Vagina (tissue), 2 donors: ENCODE measurements around the gene METTL13. TPM values are rescaled to one million over a fixed set of nuclear protein-coding genes. Genes with fewer than 3 reads are reported as not detected.

Source experiments
- DNase-seq, 2 donors: peaks; one replicate each; pipeline ENCODE4 v3.0.0-alpha.2; 2017; ENCODE audit errors: extremely low spot score in 2 of 2
- H3K27ac ChIP-seq: fragments of 200-600 bp; sonication (generic); one replicate; pipeline ENCODE4 v1.5.1; 2019
- H3K27me3 ChIP-seq: fragments of 200-600 bp; sonication (generic); one replicate; pipeline ENCODE4 v1.5.1; 2019
- H3K36me3 ChIP-seq, 2 donors: fragments of 200-600 bp; sonication (generic); one replicate each; pipeline ENCODE4 v1.5.1; 2017 to 2019
- H3K4me1 ChIP-seq: fragments of 200-600 bp; sonication (generic); one replicate; pipeline ENCODE4 v1.5.1; 2019
- H3K4me3 ChIP-seq, 2 donors: fragments of 200-600 bp; sonication (generic); 1 replicate in 1 of 2; 2 replicates in 1 of 2; pipeline ENCODE4 v1.5.1; 2016 to 2019
- H3K9me3 ChIP-seq: fragments of 200-600 bp; sonication (generic); one replicate; pipeline ENCODE4 v1.5.1; 2019
- POLR2A ChIP-seq, 2 donors: fragments of 450-650 bp; IDR thresholded peaks; one replicate each; pipeline ENCODE4 v1.6.1; 2017; ENCODE audit warnings: antibody characterized with exemption in 2 of 2, mild to moderate bottlenecking in 2 of 2, moderate library complexity in 2 of 2
- POLR2AphosphoS5 ChIP-seq, 2 donors: sonication (generic); formaldehyde crosslinking; IDR thresholded peaks; one replicate each; pipeline ENCODE4 v1.9.0; 2017; ENCODE audit warnings: antibody characterized with exemption in 2 of 2, mild to moderate bottlenecking in 2 of 2, low read depth in 1 of 2; ENCODE audit not compliant: insufficient read depth in 1 of 2
- intact Hi-C: fragments of 100-400 bp; cut with DNase I; formaldehyde crosslinking; loops from one replicate; pipeline ENCODE4 v1.15.1; 2023
- total RNA-seq: library from RNA; depleted of rRNA; stranded (reverse); fragments of >200 nt; gene quantifications from one replicate; pipeline ENCODE4 v1.2.3, GENCODE V29; 2016
- TF ChIP-seq, protein P1 (sequence below), 3 experiments: fragments of 450-650 bp in 2 of 3; fragments of 200-600 bp in 1 of 3; sonication (generic) in 1 of 3; IDR thresholded peaks; one replicate each; pipeline ENCODE4 v1.5.1; 2017 to 2019; ENCODE audit warnings: antibody characterized with exemption in 3 of 3, mild to moderate bottlenecking in 2 of 3, moderate library complexity in 2 of 3

Gene METTL13
- total RNA-seq, 1 donor from 2014 or later = 15.5 TPM

DNA sequence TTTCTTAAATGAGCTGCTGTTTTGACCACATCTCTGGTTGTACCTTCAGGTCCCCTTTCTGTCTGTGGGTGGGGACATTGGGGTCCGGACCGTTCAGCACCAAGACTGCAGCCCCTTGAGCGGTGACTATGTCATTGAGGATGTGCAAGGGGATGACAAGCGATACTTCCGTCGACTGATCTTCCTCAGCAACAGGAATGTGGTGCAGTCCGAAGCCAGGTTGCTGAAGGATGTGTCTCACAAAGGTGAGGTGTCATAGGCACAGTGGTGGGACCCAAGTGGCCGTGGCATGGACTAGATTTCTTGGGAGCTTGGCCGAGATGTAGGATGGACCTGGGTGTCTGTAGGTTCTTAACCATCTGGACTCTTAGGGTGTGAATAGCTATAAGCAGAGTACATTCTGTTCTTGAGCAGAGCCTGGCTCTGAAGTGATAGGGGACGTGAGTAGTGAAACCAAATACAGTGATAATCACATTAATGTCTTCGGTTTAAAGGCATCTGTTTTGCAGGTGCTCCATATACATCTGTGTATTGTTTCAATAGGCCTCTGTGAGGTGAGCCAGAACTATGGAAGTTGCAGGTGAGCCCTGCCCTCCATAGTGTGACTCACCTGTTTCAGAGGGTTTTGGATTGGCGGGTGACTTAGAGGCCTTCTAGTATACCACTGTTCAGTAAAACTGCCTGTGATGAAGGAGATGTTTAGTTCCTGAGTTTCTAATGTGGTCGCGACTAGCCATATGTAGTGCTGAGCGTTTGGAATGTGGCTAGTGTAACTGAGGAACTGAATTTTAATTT, 6.4 kb downstream of the METTL13 start:
- no peaks in the 10 kb centered on the region for H3K27me3 ChIP-seq
- TF ChIP-seq, protein P1, sequence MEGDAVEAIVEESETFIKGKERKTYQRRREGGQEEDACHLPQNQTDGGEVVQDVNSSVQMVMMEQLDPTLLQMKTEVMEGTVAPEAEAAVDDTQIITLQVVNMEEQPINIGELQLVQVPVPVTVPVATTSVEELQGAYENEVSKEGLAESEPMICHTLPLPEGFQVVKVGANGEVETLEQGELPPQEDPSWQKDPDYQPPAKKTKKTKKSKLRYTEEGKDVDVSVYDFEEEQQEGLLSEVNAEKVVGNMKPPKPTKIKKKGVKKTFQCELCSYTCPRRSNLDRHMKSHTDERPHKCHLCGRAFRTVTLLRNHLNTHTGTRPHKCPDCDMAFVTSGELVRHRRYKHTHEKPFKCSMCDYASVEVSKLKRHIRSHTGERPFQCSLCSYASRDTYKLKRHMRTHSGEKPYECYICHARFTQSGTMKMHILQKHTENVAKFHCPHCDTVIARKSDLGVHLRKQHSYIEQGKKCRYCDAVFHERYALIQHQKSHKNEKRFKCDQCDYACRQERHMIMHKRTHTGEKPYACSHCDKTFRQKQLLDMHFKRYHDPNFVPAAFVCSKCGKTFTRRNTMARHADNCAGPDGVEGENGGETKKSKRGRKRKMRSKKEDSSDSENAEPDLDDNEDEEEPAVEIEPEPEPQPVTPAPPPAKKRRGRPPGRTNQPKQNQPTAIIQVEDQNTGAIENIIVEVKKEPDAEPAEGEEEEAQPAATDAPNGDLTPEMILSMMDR (IDR thresholded peaks at IDR 0.05) = no peak
- TF ChIP-seq POLR2A (IDR thresholded peaks at IDR 0.05) (no peak), POLR2AphosphoS5 (IDR thresholded peaks at IDR 0.05; ENCODE audit: insufficient read depth in 1 of 2, low read depth in 1 of 2) (no peak)
- peaks cover 28% of the 10 kb centered on the region for H3K4me1 ChIP-seq
- H3K4me3 ChIP-seq = no peak overlapping the region
- H3K27ac ChIP-seq = no peak overlapping the region
- intact Hi-C loops = no loop called here
- H3K36me3 ChIP-seq = peaks cover 0 to 92% of the 10 kb centered on the region in 2 donors
- peak in 1 of 2 donors; percentile 79 for DNase-seq
- no peaks in the 10 kb centered on the region for H3K9me3 ChIP-seq

DNA sequence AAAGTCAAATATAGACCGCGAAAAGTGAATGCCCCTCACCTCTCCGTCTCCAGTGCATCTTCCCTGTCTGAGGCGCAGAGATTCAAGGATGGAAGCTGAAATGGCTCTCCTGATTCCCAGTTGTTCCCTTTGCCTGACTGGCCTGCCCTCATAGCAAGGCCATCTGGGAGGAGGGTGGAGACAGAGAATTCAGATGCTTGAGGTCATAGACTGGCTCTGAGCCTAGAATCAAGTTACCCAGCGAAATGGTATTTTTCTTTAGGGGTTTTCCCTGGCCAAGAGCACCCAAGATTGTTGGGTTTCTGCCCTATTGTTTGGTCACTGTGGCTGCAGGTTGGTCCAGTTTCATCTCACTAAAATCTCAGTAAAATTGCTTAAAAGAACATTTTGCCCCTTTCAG, 7.2 kb downstream of the METTL13 start:
- Histone ChIP-seq H3K27me3 (no peaks in the 10 kb centered on the region), H3K36me3 (peaks cover 0 to 96% of the 10 kb centered on the region in 2 donors), H3K9me3 (no peaks in the 10 kb centered on the region), H3K27ac (no peak overlapping the region), H3K4me1 (peaks cover 20% of the 10 kb centered on the region), H3K4me3 (no peak overlapping the region)
- DNase-seq = peak in 1 of 2 donors; percentile 34
- intact Hi-C loops = no loop called here
- TF ChIP-seq, protein P1 (IDR thresholded peaks at IDR 0.05) = no peak
- TF ChIP-seq POLR2AphosphoS5 (IDR thresholded peaks at IDR 0.05; ENCODE audit: insufficient read depth in 1 of 2, low read depth in 1 of 2) (no peak), POLR2A (IDR thresholded peaks at IDR 0.05) (no peak)

DNA sequence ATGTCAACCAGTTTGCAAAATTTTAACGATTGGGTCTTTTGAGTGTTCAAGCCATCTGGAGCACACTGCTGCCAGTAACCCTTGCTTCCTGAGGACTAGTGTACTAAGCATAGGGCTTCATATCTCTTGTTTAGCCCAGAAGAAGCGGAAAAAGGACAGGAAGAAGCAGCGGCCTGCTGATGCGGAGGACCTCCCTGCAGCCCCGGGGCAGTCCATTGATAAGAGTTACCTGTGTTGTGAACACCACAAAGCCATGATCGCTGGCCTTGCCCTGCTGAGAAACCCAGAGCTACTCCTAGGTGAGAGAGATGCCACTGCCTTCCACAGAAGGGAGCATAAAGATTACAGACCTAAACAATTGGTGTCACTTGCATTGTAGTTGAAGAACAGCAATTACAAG, 8.9 kb downstream of the METTL13 start:
- no peak overlapping the region for H3K4me3 ChIP-seq
- intact Hi-C loops = no loop called here
- H3K27me3 ChIP-seq = no peaks in the 10 kb centered on the region
- peaks cover 0 to 96% of the 10 kb centered on the region in 2 donors for H3K36me3 ChIP-seq
- TF ChIP-seq POLR2AphosphoS5 (IDR thresholded peaks at IDR 0.05; ENCODE audit: insufficient read depth in 1 of 2, low read depth in 1 of 2) (no peak), POLR2A (IDR thresholded peaks at IDR 0.05) (no peak)
- TF ChIP-seq, protein P1 (IDR thresholded peaks at IDR 0.05) = no peak
- peaks cover 7% of the 10 kb centered on the region for H3K4me1 ChIP-seq
- no peak for DNase-seq
- no peak overlapping the region for H3K27ac ChIP-seq
- no peaks in the 10 kb centered on the region for H3K9me3 ChIP-seq

DNA sequence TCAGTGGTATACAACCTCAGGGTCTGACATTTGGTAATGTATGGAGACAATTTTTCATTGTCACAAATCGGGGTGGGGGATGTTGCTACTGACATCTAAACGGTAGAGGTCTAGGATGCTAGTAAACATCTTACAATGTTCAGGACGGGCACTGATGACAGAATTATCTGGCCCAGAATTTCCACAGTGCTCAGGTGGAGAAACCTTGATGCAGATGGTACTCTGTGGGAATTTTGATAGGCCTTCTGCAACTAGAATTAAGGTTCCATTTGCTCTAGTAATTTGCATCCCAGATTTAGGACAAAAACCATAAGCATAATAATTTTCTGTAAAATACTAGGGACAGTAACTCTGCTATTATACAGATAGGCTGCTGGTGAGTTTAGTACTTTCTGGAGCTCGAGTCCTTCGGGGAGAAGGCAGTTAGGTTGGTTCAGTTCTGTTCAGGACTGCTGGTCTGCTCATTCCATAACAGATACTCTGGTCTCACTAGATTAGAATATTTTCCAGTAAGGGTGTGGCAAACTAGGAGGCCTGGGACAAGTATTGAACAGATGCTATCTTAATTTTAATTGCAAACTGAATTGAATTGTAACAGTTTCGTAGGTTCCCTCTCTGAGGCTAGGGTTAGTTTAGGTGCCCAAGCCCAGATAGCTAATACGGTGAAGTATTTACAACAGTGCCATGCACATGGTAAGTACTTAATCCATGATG, 11.4 kb downstream of the METTL13 start:
- TF ChIP-seq POLR2AphosphoS5 (IDR thresholded peaks at IDR 0.05; ENCODE audit: insufficient read depth in 1 of 2, low read depth in 1 of 2) = no peak
- TF ChIP-seq, protein P1 (IDR thresholded peaks at IDR 0.05) = no peak
- TF ChIP-seq POLR2A (IDR thresholded peaks at IDR 0.05) = no peak
- H3K36me3 ChIP-seq = peaks cover 0 to 93% of the 10 kb centered on the region in 2 donors

More for the DNA sequence above, 11.4 kb downstream of the METTL13 start:
- Histone ChIP-seq H3K4me1 (peaks cover 7% of the 10 kb centered on the region), H3K27me3 (no peaks in the 10 kb centered on the region), H3K27ac (no peak overlapping the region), H3K4me3 (no peak overlapping the region), H3K9me3 (no peaks in the 10 kb centered on the region)
- no peak for DNase-seq
- intact Hi-C loops = no loop called here
